NCI-H1417 treated with DMSO at 0.1 percent for 48 hours (cell line): ENCODE results near the gene SORCS2.
"Not testable (repeated sequence)": the region's sequence is repeated elsewhere in the genome, so short reads cannot be mapped to it uniquely, and the experiment has no call there.

Experiments used
- DNase-seq: peaks from one replicate; lab custom pipeline; 2025; lab: John Stamatoyannopoulos, UW

SORCS2 gene

DNA sequence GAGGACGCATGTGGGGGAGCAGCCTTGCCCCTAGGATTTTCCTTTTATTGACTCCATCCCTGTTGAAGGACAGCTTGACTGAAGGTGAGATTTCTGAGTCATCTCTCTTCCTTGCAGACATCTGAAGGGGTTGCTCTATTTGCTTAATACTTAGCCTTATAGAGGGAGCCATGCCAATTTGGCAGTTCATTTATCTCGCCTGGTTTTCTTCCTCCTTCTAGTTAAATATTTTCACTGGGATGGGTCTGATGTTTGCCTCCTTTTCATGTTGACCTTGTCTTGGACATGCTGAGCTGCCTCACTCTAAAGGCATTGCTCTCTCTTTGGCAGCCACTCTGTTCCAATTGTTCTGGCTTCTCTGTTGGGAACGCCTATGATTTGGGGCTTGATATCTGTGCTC lies 393.4 kb downstream of the SORCS2 start:
- DNase-seq, result no peak

DNA sequence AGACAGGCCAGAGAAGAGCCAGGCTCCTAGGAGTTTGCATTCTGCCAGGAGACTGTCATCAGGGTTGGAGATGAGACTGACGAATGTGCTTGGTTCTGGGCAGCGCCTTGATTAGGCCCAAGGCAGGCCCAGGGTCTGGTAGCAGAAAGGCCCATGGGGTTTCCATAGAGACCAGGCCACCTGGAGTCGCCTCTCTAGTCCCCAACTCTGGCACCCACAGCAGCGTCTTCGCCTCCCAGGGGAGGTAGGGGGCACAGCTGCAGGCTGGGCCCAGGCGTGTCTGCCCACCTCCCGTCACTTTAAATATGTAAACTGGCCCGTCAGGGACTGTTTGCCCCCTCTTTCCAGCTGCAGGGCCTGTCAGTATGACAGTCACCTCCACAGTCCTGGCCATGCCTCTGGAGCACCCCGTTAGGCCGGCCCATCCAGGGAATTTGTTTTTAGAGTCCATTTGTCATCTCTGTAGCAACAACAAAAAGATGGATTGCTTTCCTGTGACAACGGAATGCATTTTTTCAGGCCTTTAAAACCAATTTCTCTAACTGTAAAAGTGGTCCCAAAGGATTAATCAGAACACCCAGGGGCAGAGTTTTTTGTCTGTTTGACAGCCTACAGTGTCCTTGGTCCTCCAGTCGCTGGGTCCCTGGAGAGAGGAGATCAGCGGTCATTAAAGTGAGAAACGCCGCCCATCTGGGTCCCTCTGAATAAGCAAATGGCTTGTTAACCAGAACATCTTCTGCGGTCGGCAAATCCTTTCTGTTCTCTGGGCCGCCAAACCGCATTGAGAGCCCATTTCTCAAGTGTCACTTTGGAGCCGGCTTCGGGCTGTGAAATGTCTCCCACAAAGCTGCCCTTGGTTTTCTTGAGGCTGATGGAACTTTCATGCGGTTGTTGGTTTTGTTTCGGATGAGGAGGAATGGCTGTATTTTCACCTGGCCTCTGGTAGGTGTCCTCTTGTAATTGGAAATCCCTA lies 395.4 kb downstream of the SORCS2 start:
- no peak for DNase-seq

DNA sequence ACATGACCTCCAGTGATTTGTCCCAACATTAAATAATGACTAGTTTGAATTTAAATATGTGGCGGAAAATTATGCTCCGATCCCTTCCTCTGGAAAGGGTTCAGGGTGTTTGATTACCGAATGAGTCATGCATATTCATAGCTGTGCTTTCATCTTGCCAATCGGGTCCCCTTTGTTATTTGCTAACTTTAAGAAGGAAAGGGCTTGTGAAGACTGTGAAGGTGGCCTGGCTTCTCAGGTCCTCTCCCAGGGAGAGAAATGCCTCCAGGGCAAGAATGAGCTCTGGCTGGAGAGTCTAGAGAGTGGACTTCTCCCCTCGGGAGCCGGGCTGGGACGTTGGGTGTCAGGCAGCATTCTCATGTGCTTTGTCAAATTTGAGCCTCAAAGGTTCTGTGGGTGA lies 397.9 kb downstream of the SORCS2 start:
- DNase-seq, result no peak

DNA sequence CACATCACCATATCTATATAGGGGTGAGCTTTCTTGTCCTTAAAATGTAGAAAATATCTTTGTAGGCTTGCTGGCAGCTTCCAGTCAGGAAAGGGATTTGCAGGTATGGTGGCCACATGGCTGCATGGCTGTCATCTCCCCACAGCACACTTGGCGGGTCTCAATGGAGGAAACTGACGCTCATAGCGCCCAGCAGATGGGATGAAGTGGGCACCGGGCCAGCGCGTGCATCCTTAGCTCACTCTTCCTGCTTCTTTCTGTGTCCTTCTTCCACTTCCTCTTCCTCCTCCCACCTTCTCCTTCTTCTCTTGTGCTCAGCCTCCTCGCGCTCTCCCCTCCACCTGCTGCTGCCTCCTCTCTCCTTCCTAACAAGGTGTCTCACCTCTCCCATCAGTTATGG lies 398.6 kb downstream of the SORCS2 start:
- no peak for DNase-seq

DNA sequence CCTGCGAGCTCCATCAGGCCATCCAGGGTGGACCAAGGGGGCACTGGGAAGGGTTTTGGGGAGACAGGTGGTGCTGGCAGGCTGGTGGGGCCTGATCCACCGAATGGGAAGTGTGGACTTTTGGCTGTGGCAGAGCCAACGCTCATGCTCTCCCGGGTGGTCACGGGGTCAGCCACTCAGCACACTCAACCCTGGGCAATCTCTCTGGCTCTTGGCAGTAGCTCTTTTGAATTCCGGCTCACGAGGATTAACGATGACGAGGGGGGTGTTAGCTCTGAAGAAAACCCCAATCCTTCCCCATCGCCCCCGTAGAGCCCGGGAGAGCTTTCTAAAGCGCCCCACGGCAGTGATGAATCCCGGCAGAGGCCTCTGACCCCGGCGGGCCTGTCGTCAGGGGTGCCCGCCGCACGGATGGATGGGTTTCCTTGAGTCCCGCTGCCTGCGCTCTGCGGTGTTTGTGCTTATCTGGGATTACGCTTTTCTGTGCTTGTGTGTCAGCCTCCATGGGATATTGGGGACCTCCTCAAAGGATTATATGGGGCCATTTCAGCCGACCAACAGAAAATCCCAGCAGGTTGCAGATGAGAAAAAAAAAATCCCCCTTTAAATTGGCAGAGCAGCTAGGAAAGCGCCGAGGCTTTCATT lies 399.2 kb downstream of the SORCS2 start:
- DNase-seq, result no peak

DNA sequence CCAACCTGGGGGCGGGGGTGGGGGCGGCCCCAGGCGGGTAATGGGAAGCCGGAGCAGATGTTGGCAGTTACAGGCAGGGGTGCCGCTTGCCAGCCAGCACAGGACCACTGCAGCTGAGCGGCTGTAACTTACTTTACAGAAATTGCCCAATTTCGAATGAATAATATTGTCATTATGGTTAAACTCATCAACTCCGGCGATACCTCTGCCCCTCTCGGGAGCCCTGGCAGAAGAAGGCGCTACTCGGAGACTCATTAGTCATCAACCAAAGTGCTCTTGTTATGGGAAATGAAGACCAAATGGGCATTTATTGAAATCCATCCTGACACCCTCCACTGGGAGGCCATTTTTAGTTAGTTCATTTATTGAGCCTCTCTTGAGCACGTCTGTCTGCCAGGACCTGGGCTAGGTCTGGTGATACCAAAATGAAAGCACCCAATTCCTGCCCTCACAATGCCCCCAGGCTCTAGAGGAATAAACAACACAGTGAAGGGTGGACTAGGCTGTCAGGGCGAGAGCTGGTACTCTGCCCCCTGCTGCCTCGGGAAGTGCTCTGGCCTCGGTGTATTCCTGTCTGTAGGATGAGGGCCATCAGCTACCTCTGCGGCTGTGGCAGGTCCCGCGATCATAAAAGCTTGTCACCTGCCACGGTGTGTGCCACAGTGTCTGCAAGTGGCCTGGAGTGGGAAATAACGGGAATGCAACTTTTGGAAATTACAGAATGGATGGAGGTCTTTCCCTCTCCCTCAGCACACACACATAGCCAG lies 401.5 kb downstream of the SORCS2 start:
- DNase-seq, result no peak

DNA sequence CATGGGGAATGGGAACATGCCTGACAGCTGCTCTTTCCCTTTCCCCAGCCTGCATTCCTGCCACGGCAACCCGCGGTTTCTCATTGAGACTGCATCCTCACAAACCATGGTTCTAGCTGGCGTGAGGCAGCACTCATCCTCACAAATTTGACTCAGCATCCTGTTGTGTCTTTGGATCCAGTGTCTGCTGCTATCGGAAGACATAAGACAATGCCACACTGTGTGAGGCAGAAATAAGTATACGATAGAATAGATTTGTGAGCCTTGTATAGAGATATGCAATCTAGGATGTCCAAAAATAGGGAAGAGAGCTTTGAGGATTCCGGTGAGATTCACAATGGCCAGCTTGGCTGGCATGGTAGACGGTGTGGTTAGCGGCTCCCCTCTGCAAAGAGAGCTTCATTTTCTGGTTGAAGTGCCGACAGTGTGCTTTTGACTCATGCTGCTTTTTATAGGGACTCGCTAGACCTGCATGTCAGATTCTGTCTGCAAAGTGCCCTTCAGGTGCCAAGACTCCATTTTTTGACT lies 403.7 kb downstream of the SORCS2 start:
- no peak for DNase-seq

DNA sequence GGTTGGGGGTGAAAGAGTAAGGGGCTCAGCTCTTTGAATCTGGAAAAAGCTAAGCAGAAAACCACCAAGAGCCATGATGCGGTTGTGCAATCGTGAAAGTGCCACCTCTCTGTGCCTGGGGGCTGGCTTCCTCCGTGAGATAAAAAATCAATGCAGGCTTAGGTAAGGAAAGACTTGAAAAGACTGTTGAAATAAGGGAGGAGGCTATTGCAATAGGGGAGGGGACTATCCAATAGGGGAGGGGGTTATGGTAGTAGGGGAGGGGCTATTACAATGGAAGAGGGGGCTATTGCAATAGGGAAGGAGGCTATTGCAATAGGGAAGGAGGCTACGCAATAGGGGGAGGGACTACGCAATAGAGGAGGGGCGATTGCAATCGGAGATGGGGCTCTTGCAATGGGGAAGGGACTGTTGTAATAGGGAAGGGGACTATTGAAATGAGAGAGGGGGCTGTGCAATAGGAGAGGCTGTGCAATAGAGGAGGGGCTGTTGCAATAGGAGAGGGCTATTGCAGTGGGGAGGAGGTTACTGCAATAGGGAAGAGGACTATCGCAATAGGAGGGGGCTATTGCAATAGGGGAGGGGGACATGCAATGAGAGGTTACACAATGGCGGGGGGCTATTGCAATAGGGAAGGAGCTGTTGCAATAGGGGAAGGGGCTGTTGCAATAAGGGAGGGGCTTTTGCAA lies 404.7 kb downstream of the SORCS2 start:
- no peak for DNase-seq

DNA sequence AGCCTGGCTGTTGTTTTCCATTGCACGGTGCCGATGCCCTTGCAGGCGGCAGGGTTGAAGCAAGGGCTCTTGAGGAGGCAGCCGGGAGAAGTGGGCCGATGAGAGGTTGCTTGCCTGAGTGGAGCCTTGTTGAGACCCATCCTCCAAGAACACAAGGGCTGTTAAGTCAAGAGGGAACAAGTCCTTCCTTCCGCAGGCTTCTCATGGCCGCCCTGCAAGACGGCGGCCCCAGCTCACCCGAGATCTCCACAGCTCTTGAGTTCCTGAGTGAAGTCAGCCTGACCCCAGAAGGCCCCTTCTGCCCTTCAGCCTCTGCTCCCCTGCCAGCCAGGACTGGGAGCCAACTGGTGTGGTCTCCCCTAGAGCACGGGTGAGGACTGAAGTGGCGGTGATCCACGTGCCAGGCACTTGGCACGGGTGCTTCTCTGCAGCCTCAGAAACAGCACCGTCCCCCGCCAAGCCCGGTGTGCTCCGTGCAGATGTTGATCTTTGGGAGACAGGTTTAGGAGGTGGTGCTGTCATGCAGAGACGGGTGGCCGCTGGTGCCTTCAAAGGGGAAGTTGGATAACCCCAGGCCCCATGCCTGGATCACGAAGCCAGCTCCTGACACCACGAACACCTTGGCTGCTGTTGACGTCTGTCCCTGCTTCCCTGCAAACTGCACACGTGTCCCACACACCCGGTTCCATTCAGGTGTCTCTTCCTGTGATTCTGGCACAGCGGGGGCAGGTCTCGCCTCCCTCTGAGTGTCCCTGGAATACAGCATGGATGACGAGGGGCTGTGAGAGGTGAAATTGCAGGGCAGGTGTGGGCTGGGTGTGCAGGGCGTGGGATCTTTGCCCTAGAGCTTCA lies 406.8 kb downstream of the SORCS2 start:
- no peak for DNase-seq

DNA sequence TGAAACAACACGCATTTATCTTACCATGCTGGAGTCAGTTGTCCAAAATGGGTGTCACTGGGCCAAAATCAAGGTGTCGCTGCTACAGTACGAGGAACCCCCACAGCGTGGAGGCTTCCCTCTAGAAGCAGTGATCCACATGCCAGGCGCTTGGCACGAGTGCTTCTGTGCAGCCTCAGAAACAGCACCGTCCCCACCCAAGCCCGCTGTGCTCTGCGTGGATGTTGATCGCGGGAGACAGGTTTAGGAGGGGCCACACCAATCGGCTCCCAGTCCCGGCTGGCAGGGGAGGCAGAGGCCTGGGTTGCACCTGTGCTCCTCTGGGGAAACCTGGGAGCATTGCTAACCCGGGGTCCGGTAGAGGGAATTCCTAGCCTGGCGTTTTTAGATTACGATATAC lies 407.9 kb downstream of the SORCS2 start:
- no peak for DNase-seq

DNA sequence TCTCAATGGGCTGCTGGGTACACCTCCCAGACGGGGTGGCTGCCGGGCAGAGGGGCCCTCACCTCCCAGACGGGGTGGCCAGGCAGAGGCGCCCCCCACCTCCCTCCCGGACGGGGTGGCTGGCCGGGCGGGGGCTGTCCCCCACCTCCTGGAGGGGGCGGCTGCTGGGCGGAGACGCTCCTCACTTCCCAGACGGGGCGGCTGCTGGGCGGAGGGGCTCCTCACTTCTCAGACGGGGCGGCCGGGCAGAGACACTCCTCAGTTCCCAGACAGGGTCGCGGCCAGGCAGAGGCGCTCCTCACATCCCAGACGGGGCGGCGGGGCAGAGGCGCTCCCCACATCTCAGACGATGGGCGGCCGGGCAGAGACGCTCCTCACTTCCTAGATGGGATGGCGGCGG lies 409.8 kb downstream of the SORCS2 start:
- DNase-seq, result not testable (repeated sequence)

DNA sequence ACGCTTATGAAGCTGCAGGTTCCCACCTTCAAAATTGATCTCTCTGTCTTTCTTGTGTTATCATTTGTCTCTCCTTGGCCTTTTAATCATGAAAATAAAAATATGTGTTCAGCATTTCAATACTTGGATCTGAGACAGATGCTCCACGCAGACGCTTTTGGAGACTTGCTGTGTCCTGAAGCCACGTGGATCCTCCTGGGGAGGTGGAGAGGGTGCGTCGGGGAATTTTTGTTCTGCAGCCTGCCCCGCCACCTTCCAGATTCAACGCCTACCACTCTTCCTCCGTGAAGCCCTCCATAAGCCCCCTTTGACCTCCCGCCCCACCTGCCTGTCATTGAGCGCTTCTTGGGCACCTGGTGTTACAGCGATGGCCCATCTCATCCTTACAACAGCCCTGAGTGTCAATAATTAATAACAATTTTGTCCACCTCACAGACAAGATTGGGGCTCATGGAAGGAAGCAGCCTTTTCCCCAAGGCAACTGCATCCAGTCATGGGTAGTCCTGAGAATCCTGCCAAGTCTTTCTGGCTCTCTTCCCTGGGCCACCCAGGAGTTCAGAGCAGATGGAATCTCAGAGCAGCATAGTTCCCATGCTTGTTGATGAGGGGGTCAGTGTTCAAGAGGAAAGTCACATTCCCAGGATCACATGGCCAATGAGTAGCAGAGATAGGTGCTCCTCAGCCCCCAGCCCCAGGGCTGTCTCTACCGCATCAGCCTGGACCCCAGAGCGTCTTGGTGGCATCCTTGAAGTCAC lies 415.0 kb downstream of the SORCS2 start:
- DNase-seq, result no peak

DNA sequence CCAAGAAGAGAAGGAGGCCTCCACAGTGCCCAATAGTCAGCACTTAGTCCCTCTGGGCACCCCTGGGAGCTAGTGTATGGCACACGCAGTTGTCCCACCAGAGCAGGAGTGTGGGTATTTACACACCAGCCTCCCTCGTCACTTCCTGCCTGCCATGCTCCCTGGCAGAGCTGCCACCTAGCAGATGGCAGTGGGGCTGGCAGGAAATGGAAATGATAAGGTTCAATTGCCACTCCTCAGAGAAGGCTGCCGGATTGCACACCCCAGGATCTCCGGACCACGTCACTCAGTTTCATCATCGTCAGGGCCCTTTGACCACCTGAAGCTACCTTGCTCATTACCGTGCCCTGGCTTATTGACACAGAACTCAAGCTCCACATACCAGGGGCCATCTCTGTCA lies 415.7 kb downstream of the SORCS2 start:
- DNase-seq, result no peak

DNA sequence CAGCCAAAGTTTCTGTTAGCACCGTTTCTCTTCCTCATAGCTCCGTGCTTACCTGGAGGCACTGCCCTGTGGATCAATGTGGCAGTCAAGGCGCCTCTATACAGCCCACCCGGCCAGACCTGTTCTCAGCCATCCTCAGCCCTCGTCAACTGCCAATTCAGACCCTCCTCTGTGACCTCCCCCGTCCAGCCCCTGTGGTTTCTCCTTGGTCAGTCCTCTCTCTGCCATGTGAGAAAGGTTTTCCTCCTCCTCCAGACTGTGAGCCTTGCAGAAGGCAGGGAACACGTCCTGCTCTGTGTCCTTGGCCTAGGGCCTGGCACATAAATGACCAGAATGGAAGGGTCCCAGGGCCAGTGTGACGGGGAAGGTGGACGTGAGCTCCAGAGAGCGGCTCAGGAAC lies 417.0 kb downstream of the SORCS2 start:
- DNase-seq, result no peak

DNA sequence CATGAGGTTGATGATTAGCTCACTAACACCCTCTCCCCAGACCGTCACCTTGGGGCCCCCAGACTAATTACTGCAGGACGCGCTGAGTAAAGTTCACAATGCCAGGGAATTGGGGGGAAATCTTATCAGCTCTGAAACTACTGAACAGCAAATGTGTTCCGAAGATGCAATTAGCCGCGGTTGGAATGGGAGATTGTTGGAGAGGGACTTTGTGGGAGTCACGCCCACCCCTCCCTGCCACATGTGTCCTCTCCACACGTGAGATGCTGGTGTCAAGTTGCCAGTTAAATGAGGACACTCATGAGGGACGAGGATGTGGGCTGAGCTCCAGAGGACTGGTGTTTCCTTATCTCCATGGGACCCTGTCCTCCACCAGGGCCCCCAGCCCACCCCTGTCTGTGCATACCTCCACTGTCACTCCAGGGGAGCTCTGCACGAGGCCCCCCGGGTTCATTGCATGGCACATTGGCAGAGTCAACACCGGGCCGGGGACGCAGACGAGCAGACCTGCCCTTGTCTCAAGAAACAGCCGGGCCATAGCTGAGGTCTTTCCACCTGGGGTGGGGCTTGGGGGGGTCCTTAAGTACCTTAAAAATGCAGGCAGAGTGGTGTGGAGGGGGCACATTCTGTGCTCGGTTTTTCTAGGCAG lies 417.8 kb downstream of the SORCS2 start:
- no peak for DNase-seq

DNA sequence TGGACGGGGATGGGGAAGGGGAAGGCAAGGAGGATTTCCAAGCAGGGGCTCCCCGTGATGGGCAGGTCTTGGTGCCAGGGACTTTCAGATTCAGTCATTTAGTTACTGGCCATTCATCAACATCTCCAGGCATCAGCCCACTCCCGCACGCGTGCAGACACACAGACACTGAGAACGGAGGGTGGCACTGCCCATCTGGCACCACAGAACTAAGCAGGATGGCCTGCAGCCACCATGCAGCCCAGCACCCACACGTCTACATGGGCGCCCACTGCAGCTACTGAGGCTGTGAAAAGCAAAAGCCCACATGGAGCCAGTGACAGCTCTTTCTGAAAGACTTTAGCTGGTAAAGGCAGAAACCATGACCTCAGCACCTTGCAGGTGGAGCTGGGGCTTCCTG lies 418.5 kb downstream of the SORCS2 start:
- DNase-seq, result no peak

DNA sequence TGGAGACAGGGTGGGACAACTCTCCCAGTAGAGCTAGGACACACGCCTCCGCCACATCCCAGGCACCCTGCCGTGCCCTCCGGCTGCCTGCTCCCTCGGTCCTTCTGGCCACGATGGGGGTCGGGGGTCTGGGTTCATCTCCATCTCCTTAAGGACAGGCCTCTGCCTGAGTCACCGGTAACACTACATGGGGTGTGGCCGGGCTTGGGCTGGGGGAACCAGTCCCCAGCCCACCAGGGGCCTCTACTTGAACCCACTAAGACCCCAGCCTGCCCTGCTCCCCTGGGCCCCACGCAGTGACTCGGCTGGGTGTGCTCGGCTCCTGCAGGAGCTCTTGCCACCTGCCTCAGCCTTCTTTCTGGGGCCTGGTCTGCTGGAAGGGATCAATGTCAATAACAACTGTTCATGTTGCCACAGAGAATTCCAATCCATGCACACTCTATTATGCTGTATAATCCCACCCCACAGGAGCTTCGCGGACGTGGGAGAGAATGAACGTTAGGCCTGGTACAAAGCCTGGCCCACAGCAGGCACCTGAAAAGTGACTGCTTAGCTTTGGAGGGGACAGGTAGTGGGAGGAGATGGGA lies 420.1 kb downstream of the SORCS2 start:
- no peak for DNase-seq

DNA sequence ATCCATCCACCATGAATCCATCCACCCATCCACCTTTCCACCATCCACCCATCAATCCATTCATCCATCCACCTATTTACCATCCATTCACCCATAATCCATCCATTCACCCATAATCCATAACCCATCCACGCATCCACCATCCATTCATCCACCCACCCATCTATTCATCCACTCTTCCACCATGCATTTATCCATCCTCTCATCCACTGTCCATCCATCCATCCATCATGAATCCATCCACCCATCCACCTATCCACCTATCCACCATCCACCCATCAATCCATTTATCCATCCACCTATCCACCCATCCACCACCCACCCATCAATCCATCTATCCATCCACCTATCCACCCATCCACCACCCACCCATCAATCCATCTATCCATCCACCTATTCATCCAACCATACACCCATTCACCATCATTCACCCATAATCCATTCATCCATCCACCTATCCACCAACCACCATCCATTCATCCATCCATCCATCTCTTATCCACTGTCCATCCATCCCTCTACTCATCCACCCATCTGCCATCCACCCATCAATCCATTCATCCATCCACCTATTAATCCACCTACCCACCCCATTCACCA lies 422.1 kb downstream of the SORCS2 start:
- no peak for DNase-seq

DNA sequence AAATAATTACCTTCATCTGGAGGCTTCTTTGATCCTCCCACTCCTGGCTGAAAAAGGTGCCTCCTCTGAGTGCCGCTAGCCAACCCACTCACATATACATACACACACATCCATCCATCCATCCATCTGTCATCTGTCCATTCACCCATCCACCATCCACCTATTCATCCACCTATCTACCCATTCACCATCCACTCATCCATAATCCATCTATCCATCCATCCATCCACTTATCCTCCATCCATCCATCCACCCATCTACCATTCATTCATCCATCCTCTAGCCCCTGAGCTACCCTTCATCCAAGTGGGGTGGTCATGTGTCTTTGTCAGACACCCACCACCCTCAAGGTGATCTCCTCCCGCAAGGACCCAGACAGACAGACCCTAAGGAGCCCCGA lies 423.9 kb downstream of the SORCS2 start:
- no peak for DNase-seq
